Uterus (tissue), 4 donors: ENCODE data around the gene WNT11. TPM values are rescaled to one million over a fixed set of nuclear protein-coding genes. Genes with fewer than 3 reads are reported as not detected.

Source experiments
- DNase-seq, 2 donors: peaks; one replicate each; pipeline ENCODE4 v3.0.0-alpha.2; 2019 to 2020
- H3K27ac ChIP-seq, 2 donors: fragments of 200-600 bp; sonication (generic); 1 replicate in 1 of 2; 2 replicates in 1 of 2; pipeline ENCODE4 v1.5.1; 2016 to 2018
- H3K27me3 ChIP-seq, 2 donors: fragments of 200-600 bp; sonication (generic); one replicate each; pipeline ENCODE4 v1.5.1; 2018 to 2019; ENCODE audit warnings: control low read depth in 1 of 2
- H3K36me3 ChIP-seq, 2 donors: fragments of 200-600 bp; sonication (generic); one replicate each; pipeline ENCODE4 v1.5.1; 2019; ENCODE audit warnings: control low read depth in 1 of 2
- H3K4me1 ChIP-seq, 2 donors: fragments of 200-600 bp; sonication (generic); one replicate each; pipeline ENCODE4 v1.5.1; 2018 to 2019; ENCODE audit warnings: control low read depth in 1 of 2
- H3K4me3 ChIP-seq, 2 donors: fragments of 200-600 bp; sonication (generic); 1 replicate in 1 of 2; 2 replicates in 1 of 2; pipeline ENCODE4 v1.5.1; 2018 to 2019; ENCODE audit warnings: mild to moderate bottlenecking in 1 of 2
- H3K9me3 ChIP-seq, 2 donors: fragments of 200-600 bp; sonication (generic); one replicate each; pipeline ENCODE4 v1.5.1; 2019; ENCODE audit warnings: control low read depth in 1 of 2
- POLR2A ChIP-seq, 2 donors: fragments of 450-650 bp; IDR thresholded peaks; one replicate each; pipeline ENCODE4 v1.6.1; 2016; ENCODE audit warnings: antibody characterized with exemption in 2 of 2, mild to moderate bottlenecking in 1 of 2, moderate library complexity in 1 of 2
- intact Hi-C: fragments of 100-400 bp; cut with DNase I; formaldehyde crosslinking; loops from one replicate; pipeline ENCODE4 v1.15.1; 2023; ENCODE audit warnings: low total_unique reads
- total RNA-seq, 4 donors: library from RNA; depleted of rRNA in 3 of 4; stranded (reverse); fragments of >200 nt in 3 of 4; gene quantifications; one replicate each; pipeline versions ENCODE4 v1.1.0 to v1.2.4, GENCODE V29; 2014 to 2023
- TF ChIP-seq, protein P1 (sequence below), 4 experiments: fragments of 200-600 bp in 2 of 4; fragments of 450-650 bp in 2 of 4; sonication (generic) in 2 of 4; IDR thresholded peaks; one replicate each; pipeline ENCODE4 v1.5.1; 2016 to 2019; ENCODE audit warnings: antibody characterized with exemption in 4 of 4, mild to moderate bottlenecking in 2 of 4, moderate library complexity in 1 of 4
- donor health status: DM: yes; HTN: yes; CAD: no.

Gene WNT11
- total RNA-seq, 4 donors from 2014 or later = 5.1 to 16.7 (median 9.5) TPM

DNA sequence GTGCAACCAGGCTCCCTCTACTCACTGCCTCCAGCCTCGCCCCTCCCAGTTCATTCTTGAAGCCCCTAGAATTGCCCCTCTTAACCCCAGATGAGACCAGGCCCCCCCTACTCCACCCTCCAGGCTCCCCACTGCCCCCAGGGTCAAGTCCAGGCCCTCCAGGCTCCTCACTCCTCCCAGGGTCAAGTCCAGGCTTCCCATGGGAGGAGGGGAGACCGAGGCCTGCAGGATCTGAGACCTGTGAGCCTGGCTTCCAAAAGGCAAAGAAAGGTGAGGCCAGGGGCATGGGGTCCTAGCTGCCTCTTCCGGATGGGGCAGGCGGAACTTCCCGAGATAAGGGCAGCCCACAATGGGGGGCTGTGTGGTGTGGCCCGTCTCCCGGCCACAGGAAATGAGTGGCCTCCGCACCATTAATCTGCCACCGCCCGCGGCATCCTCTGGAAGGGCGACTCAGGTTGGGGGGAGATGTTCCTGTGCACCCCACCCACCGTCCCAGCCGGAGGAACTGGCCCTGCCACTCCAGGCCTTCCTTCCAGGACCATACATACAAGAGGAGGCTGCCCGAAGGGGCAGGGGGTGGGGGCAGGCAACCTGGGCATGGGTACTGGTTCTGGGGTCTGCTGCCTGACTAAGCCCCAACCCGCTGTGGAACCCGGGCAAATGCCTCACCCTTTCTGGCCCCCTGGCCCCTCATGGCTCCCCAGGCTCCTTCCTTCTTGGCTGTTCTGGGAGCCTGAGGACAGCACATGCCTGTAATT is 35.1 kb upstream of the WNT11 start:
- no peaks in the 10 kb centered on the region for H3K27me3 ChIP-seq
- no peak overlapping the region for H3K4me3 ChIP-seq
- no peaks in the 10 kb centered on the region for H3K36me3 ChIP-seq
- no peak for TF ChIP-seq POLR2A (IDR thresholded peaks at IDR 0.05)
- TF ChIP-seq, protein P1, sequence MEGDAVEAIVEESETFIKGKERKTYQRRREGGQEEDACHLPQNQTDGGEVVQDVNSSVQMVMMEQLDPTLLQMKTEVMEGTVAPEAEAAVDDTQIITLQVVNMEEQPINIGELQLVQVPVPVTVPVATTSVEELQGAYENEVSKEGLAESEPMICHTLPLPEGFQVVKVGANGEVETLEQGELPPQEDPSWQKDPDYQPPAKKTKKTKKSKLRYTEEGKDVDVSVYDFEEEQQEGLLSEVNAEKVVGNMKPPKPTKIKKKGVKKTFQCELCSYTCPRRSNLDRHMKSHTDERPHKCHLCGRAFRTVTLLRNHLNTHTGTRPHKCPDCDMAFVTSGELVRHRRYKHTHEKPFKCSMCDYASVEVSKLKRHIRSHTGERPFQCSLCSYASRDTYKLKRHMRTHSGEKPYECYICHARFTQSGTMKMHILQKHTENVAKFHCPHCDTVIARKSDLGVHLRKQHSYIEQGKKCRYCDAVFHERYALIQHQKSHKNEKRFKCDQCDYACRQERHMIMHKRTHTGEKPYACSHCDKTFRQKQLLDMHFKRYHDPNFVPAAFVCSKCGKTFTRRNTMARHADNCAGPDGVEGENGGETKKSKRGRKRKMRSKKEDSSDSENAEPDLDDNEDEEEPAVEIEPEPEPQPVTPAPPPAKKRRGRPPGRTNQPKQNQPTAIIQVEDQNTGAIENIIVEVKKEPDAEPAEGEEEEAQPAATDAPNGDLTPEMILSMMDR (IDR thresholded peaks at IDR 0.05) = no peak
- H3K4me1 ChIP-seq = no peaks in the 10 kb centered on the region
- no peak for DNase-seq
- H3K9me3 ChIP-seq = no peaks in the 10 kb centered on the region
- intact Hi-C loops = no loop called here
- H3K27ac ChIP-seq = no peak overlapping the region

DNA sequence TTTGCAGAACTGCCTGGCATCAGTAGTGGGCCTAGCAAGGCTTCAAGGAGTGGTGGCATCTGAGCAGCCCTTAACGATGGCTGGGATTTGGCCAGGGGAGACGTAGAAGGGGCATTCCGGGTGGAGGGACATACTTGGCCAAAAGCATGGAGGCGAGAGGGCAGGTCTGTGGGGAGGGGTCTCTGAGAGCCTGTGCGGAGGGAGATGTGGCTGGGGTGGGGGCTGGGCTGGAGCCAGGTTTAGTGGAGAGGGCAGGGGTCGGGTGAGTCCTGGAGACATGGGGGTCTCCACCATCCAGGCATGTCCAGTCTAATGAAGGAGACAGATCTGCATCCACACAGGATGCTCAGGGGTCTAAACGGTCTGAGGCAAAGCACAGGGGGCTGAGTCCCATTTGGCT is 34.4 kb upstream of the WNT11 start:
- intact Hi-C loops = no loop called here
- DNase-seq = no peak

GRCh38 chr11:76240161-76240540 is 33.8 kb upstream of the WNT11 start:
- no peaks in the 10 kb centered on the region for H3K27me3 ChIP-seq
- no peak for DNase-seq
- H3K4me3 ChIP-seq = no peak overlapping the region
- intact Hi-C loops = no loop called here
- no peak for TF ChIP-seq POLR2A (IDR thresholded peaks at IDR 0.05)
- TF ChIP-seq, protein P1 (IDR thresholded peaks at IDR 0.05) = no peak
- H3K27ac ChIP-seq = no peak overlapping the region
- no peaks in the 10 kb centered on the region for H3K9me3 ChIP-seq
- no peaks in the 10 kb centered on the region for H3K4me1 ChIP-seq
- no peaks in the 10 kb centered on the region for H3K36me3 ChIP-seq

More for the DNA sequence above, 34.4 kb upstream of the WNT11 start:
- Histone ChIP-seq H3K4me3 (no peak overlapping the region), H3K36me3 (no peaks in the 10 kb centered on the region), H3K9me3 (no peaks in the 10 kb centered on the region), H3K27ac (no peak overlapping the region), H3K27me3 (no peaks in the 10 kb centered on the region), H3K4me1 (no peaks in the 10 kb centered on the region)
- TF ChIP-seq, protein P1 (IDR thresholded peaks at IDR 0.05) = no peak
- no peak for TF ChIP-seq POLR2A (IDR thresholded peaks at IDR 0.05)

- H3K36me3 ChIP-seq = no peaks in the 10 kb centered on the region
- intact Hi-C loops = no loop called here
- no peaks in the 10 kb centered on the region for H3K4me1 ChIP-seq
- DNase-seq = no peak
- H3K27ac ChIP-seq = no peak overlapping the region
- no peak for TF ChIP-seq POLR2A (IDR thresholded peaks at IDR 0.05)
- TF ChIP-seq, protein P1 (IDR thresholded peaks at IDR 0.05) = no peak
- no peaks in the 10 kb centered on the region for H3K9me3 ChIP-seq
- H3K27me3 ChIP-seq = no peaks in the 10 kb centered on the region
- no peak overlapping the region for H3K4me3 ChIP-seq
Observed at GRCh38 chr11:76239483-76240160, 33.3 kb upstream of the WNT11 start.

DNA sequence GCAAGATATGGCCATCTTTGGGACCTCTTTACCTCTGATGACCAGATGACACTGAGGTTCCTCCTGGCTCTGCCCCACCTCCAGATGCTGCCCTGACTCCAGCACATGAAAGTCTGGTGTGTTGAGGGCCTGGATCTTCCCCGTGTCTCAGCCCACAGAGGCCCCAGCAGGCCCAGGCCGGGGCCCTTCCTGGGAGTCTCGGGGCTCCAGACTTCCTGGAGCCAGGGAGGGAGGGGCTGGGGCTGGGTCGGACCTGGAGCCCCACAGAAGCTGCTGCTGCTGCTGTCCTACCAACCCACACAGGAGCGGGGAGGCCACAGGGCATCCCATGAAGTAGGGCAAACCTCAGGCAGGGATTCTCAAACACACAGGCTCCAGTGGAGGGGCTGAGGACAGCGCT is 32.2 kb upstream of the WNT11 start:
- Histone ChIP-seq H3K9me3 (no peaks in the 10 kb centered on the region), H3K27ac (no peak overlapping the region), H3K4me3 (no peak overlapping the region), H3K36me3 (no peaks in the 10 kb centered on the region), H3K4me1 (peaks cover 0 to 6% of the 10 kb centered on the region in 2 donors), H3K27me3 (no peaks in the 10 kb centered on the region)
- intact Hi-C loops = no loop called here
- TF ChIP-seq, protein P1 (IDR thresholded peaks at IDR 0.05) = no peak
- TF ChIP-seq POLR2A (IDR thresholded peaks at IDR 0.05) = no peak
- no peak for DNase-seq
